ENCODE results near the gene MAGEB17.

- no peak for TF ChIP-seq CTCF (conservative IDR thresholded peaks at IDR 0.05; ENCODE audit: low read depth, low read length)
- TF ChIP-seq EZH2 (IDR thresholded peaks at IDR 0.05; ENCODE audit: low read length, unreplicated experiment), result no peak
- TF ChIP-seq EZH2phosphoT487 (IDR thresholded peaks at IDR 0.05; ENCODE audit: borderline replicate concordance, low read length), result no peak
Measured at GRCh38 chrX:16213961-16214360, 46.7 kb downstream of the MAGEB17 start.

Measured in PC-3 (cell line).